H1 (cell line): Measurements from ENCODE around the gene UTP20. TPM values are rescaled to one million over a fixed set of nuclear protein-coding genes. Genes with fewer than 3 reads are reported as not detected.

Experiments used
- CTCF ChIA-PET: fragments of 300-600 bp; sonication (Branson Sonifier 250); formaldehyde crosslinking; loops from one replicate; lab custom pipeline; 2021; ENCODE audit not compliant: partially characterized antibody; lab: Charles Lee
- POLR2A ChIA-PET: fragments of 300-600 bp; sonication (Branson Sonifier 250); formaldehyde crosslinking; loops from one replicate; lab custom pipeline; 2021; ENCODE audit warnings: inconsistent platforms; ENCODE audit not compliant: partially characterized antibody; lab: Charles Lee
- DNase-seq, 2 experiments: peaks; one replicate each; pipeline versions ENCODE4 v3.0.0 to v3.0.0-alpha.2; 2010 to 2022; ENCODE audit warnings: low spot score in 2 of 2, low read depth in 1 of 2, mixed read lengths in 1 of 2
- FAIRE-seq: peaks from 2 replicates; lab custom pipeline; 2011; peaks lifted over from hg19 to GRCh38; lab: Jason Lieb, UNC
- H2AFZ ChIP-seq: 2 replicates; pipeline ENCODE4 v1.8.1; 2012; ENCODE audit warnings: low read length, inconsistent platforms
- H2AK5ac ChIP-seq: 2 replicates; pipeline ENCODE4 v1.6.1; 2013; ENCODE audit warnings: low read depth, low read length
- H2BK120ac ChIP-seq: replicated peaks from 2 replicates; pipeline ENCODE3; 2013; ENCODE audit warnings: low read depth, low read length, inconsistent platforms
- H2BK12ac ChIP-seq: 2 replicates; pipeline ENCODE4 v1.6.1; 2013; ENCODE audit warnings: low read depth, low read length
- H2BK15ac ChIP-seq: 2 replicates; pipeline ENCODE4 v1.6.1; 2013; ENCODE audit warnings: low read length
- H2BK20ac ChIP-seq: 2 replicates; pipeline ENCODE4 v1.6.1; 2013; ENCODE audit warnings: low read length
- H2BK5ac ChIP-seq: 2 replicates; pipeline ENCODE4 v1.6.1; 2013; ENCODE audit warnings: low read depth, low read length
- H3K14ac ChIP-seq: 2 replicates; pipeline ENCODE4 v1.6.1; 2013; ENCODE audit warnings: inconsistent platforms; ENCODE audit not compliant: insufficient read length
- H3K18ac ChIP-seq: 2 replicates; pipeline ENCODE4 v1.6.1; 2013; ENCODE audit warnings: low read length; ENCODE audit errors: extremely low read depth
- H3K23ac ChIP-seq: 2 replicates; pipeline ENCODE4 v1.6.1; 2013; ENCODE audit warnings: inconsistent platforms; ENCODE audit not compliant: insufficient read length
- H3K23me2 ChIP-seq: 2 replicates; pipeline ENCODE4 v1.6.1; 2013; ENCODE audit warnings: low read depth, low read length
- H3K27ac ChIP-seq: 2 replicates; pipeline ENCODE4 v1.6.1; 2011; ENCODE audit warnings: low read depth, low read length, inconsistent platforms
- H3K27me3 ChIP-seq, 4 experiments: replicated peaks in 1 of 4; 1 replicate in 1 of 4; 2 replicates in 3 of 4; pipeline versions ENCODE4 v1.6.1 to v1.8.1; 2011 to 2013; ENCODE audit warnings: low read length in 3 of 4, mild to moderate bottlenecking in 3 of 4, inconsistent platforms in 2 of 4, mixed read lengths in 2 of 4, moderate library complexity in 1 of 4; ENCODE audit not compliant: control insufficient read depth in 3 of 4, insufficient read depth in 3 of 4; ENCODE audit errors: extremely low read depth in 1 of 4
- H3K36me3 ChIP-seq, 4 experiments: 2 replicates each; pipeline versions ENCODE4 v1.6.1 to v1.8.1; 2011 to 2013; ENCODE audit warnings: mild to moderate bottlenecking in 4 of 4, low read length in 3 of 4, moderate library complexity in 2 of 4, control low read depth in 1 of 4, inconsistent platforms in 1 of 4; ENCODE audit not compliant: insufficient read depth in 4 of 4, control insufficient read depth in 2 of 4
- H3K4ac ChIP-seq: replicated peaks from 2 replicates; pipeline ENCODE3; 2013; ENCODE audit warnings: low read length, low read depth, mixed read lengths, inconsistent platforms; ENCODE audit not compliant: insufficient read length
- H3K4me1 ChIP-seq, 4 experiments: replicated peaks in 1 of 4; 1 replicate in 1 of 4; 2 replicates in 3 of 4; pipeline versions ENCODE4 v1.6.1 to v1.8.1; 2011 to 2013; ENCODE audit warnings: low read length in 3 of 4, inconsistent platforms in 2 of 4, mixed read lengths in 1 of 4; ENCODE audit not compliant: insufficient read depth in 4 of 4, control insufficient read depth in 3 of 4
- H3K4me2 ChIP-seq, 2 experiments: 2 replicates each; pipeline versions ENCODE4 v1.6.1 to v1.8.1; 2011 to 2013; ENCODE audit warnings: low read depth in 2 of 2, low read length in 2 of 2, control low read depth in 1 of 2, inconsistent platforms in 1 of 2, mild to moderate bottlenecking in 1 of 2; ENCODE audit not compliant: insufficient read depth in 1 of 2
- H3K4me3 ChIP-seq, 4 experiments: fragments of 200-600, 300-600 bp in 1 of 4; sonication (generic), shearing (Covaris generic), sonication (Bioruptor Twin) in 1 of 4; 2 replicates each; pipeline versions ENCODE4 v1.5.1 to v1.8.1; 2011 to 2016; ENCODE audit warnings: low read length in 4 of 4, low read depth in 3 of 4, control low read depth in 2 of 4, inconsistent platforms in 2 of 4, mild to moderate bottlenecking in 2 of 4, mixed read lengths in 1 of 4, moderate library complexity in 1 of 4; ENCODE audit not compliant: insufficient read depth in 2 of 4; ENCODE audit errors: extremely low read depth in 1 of 4
- H3K56ac ChIP-seq: replicated peaks from 2 replicates; pipeline ENCODE3; 2013; ENCODE audit warnings: low read depth, mild to moderate bottlenecking, mixed read lengths, low read length, inconsistent platforms; ENCODE audit not compliant: insufficient read length
- H3K79me1 ChIP-seq: 2 replicates; pipeline ENCODE4 v1.6.1; 2013; ENCODE audit warnings: low read depth, low read length, control low read depth
- H3K79me2 ChIP-seq, 2 experiments: 2 replicates each; pipeline versions ENCODE4 v1.6.1 to v1.8.1; 2012 to 2013; ENCODE audit warnings: low read length in 2 of 2, mild to moderate bottlenecking in 2 of 2, inconsistent platforms in 1 of 2; ENCODE audit not compliant: insufficient read depth in 2 of 2, control insufficient read depth in 1 of 2
- H3K9ac ChIP-seq, 4 experiments: replicated peaks in 1 of 4; 1 replicate in 1 of 4; 2 replicates in 3 of 4; pipeline versions ENCODE4 v1.6.1 to v1.8.1; 2011 to 2013; ENCODE audit warnings: low read depth in 3 of 4, low read length in 3 of 4, control low read depth in 2 of 4, mild to moderate bottlenecking in 2 of 4, moderate library complexity in 2 of 4, inconsistent platforms in 1 of 4; ENCODE audit errors: extremely low read depth in 1 of 4
- H3K9me3 ChIP-seq, 2 experiments: 2 replicates each; pipeline versions ENCODE4 v1.6.1 to v1.8.1; 2012 to 2013; ENCODE audit warnings: mild to moderate bottlenecking in 2 of 2, moderate library complexity in 2 of 2, control low read depth in 1 of 2, inconsistent platforms in 1 of 2, low read depth in 1 of 2, low read length in 1 of 2, mixed read lengths in 1 of 2; ENCODE audit not compliant: insufficient read depth in 2 of 2
- H4K20me1 ChIP-seq, 2 experiments: replicated peaks in 1 of 2; 2 replicates each; pipeline versions ENCODE3 to v1.8.1; 2011 to 2013; ENCODE audit warnings: inconsistent platforms in 2 of 2, low read length in 2 of 2, mild to moderate bottlenecking in 1 of 2; ENCODE audit not compliant: insufficient read depth in 2 of 2, control insufficient read depth in 1 of 2
- H4K5ac ChIP-seq: 2 replicates; pipeline ENCODE4 v1.6.1; 2013; ENCODE audit warnings: low read length, low read depth, mixed read lengths, inconsistent platforms; ENCODE audit not compliant: insufficient read length
- H4K8ac ChIP-seq: 2 replicates; pipeline ENCODE4 v1.8.0; 2013; ENCODE audit warnings: mild to moderate bottlenecking, moderate library complexity, low read length, inconsistent platforms; ENCODE audit not compliant: insufficient read depth; ENCODE audit errors: extremely low read depth
- H4K91ac ChIP-seq: replicated peaks from 2 replicates; pipeline ENCODE3; 2013; ENCODE audit warnings: low read length, mixed read lengths, inconsistent platforms; ENCODE audit not compliant: insufficient read length
- ATF2 ChIP-seq: IDR thresholded peaks from 2 replicates; pipeline ENCODE4 v1.6.1; 2012; ENCODE audit warnings: low read length, inconsistent platforms
- ATF3 ChIP-seq: IDR thresholded peaks from 2 replicates; pipeline ENCODE4 v1.6.1; 2011; ENCODE audit warnings: low read depth, mild to moderate bottlenecking, low read length; ENCODE audit not compliant: insufficient read depth
- BACH1 ChIP-seq: IDR thresholded peaks from 2 replicates; pipeline ENCODE4 v1.6.1; 2012; ENCODE audit warnings: low read length, improper control_type of control experiment
- CBX5 ChIP-seq: fragments of 300-800, 300-1000 bp; sonication (generic); IDR thresholded peaks from 2 replicates; pipeline ENCODE4 v1.7.1; 2016; ENCODE audit warnings: antibody characterized with exemption, low read length, low read depth
- CBX8 ChIP-seq: fragments of 300-800, 300-1000 bp; sonication (generic); IDR thresholded peaks from 2 replicates; pipeline ENCODE4 v1.7.1; 2016; ENCODE audit warnings: low read depth, low read length, borderline replicate concordance
- KDM5A ChIP-seq: fragments of 200-600 bp; IDR thresholded peaks from 2 replicates; pipeline ENCODE4 v1.7.1; 2012; ENCODE audit warnings: mild to moderate bottlenecking, low read length, inconsistent platforms, mixed read lengths
- NANOG ChIP-seq: IDR thresholded peaks from 2 replicates; pipeline ENCODE4 v1.6.1; 2011; ENCODE audit warnings: low read length, low read depth, mild to moderate bottlenecking, inconsistent platforms; ENCODE audit not compliant: insufficient read depth, poor library complexity, severe bottlenecking
- PHF8 ChIP-seq: fragments of 200-600 bp; sonication (generic); conservative IDR thresholded peaks from 2 replicates; pipeline ENCODE4 v1.7.1; 2012; ENCODE audit warnings: low read depth, mild to moderate bottlenecking, inconsistent platforms, low read length, moderate library complexity
- POLR2A ChIP-seq, 2 experiments: IDR thresholded peaks; 1 replicate in 1 of 2; 2 replicates in 1 of 2; pipeline ENCODE4 v1.6.1; 2011; ENCODE audit warnings: low read depth in 2 of 2, low read length in 2 of 2, mild to moderate bottlenecking in 2 of 2; ENCODE audit errors: control extremely low read depth in 1 of 2
- RBBP5 ChIP-seq: IDR thresholded peaks from 2 replicates; pipeline ENCODE4 v1.7.1; 2012; ENCODE audit warnings: low read depth, mild to moderate bottlenecking, inconsistent platforms, low read length, moderate library complexity, borderline replicate concordance
- SRF ChIP-seq: IDR thresholded peaks from 2 replicates; pipeline ENCODE4 v1.6.1; 2011; ENCODE audit warnings: mild to moderate bottlenecking, low read depth, low read length, moderate library complexity
- TAF1 ChIP-seq: IDR thresholded peaks from 2 replicates; pipeline ENCODE4 v1.6.1; 2011; ENCODE audit warnings: mild to moderate bottlenecking, low read depth, low read length
- TBP ChIP-seq: IDR thresholded peaks from 2 replicates; pipeline ENCODE4 v1.6.1; 2011; ENCODE audit warnings: low read depth, low read length, improper control_type of control experiment
- polyA plus RNA-seq, 7 experiments: library from polyadenylated mRNA; depleted of rRNA in 3 of 7; stranded (reverse) in 5 of 7; unstranded in 2 of 7; fragments of >200 nt in 5 of 7; fragments of 200-250 nt in 2 of 7; gene quantifications; 1 replicate in 5 of 7; 2 replicates in 1 of 7; 4 replicates in 1 of 7; pipeline versions ENCODE4 v1.2.1 to v1.2.3, GENCODE V29; 2011 to 2013; ENCODE audit warnings: missing spikeins in 2 of 7, mixed read lengths in 2 of 7
- total RNA-seq: library from RNA; stranded (reverse); fragmentation: NEBNext Ultra II Directional; extraction: Animal tissue kit (Norgen Biotek cat#: 25700); gene quantifications from 2 replicates; pipeline ENCODE4 v1.2.1, GENCODE V29; 2021

UTP20 gene
- total and polyA plus RNA-seq, 2 of the 8 experiments (the other 6 are each of a cell fraction or from before 2014, with no cell fraction given), result 8.5 to 48.4 TPM

- no peak overlapping the region for H3K4me3 ChIP-seq
- CTCF ChIA-PET, result interaction anchor here (0.6 to 1.1 kb wide), 5 partner anchors 16 to 437 kb away, joined by 3 to 4 read pairs (median 3); no protein-coding TSS in a partner anchor
- H3K56ac ChIP-seq, result no peak overlapping the region
- FAIRE-seq (no peak), DNase-seq (no peak)
- H4K20me1 ChIP-seq, result peaks cover 0 to 1% of the 10 kb centered on the region in 2 experiments
- H4K8ac ChIP-seq, result no peak overlapping the region
- no peak overlapping the region for H2AFZ ChIP-seq
- no peaks in the 10 kb centered on the region for H3K79me2 ChIP-seq
- no peaks in the 10 kb centered on the region for H3K23me2 ChIP-seq
- H2BK120ac ChIP-seq, result no peak overlapping the region
- no peak overlapping the region for H3K4ac ChIP-seq
- no peak overlapping the region for H3K23ac ChIP-seq
- H3K36me3 ChIP-seq, result peaks cover 4 to 68% (median 38%) of the 10 kb centered on the region in 4 experiments; a peak in 7 of 8 replicates
- no peaks in the 10 kb centered on the region for H3K79me1 ChIP-seq
- no peak overlapping the region for H2BK5ac ChIP-seq
- no peak overlapping the region for H3K9ac ChIP-seq
- H3K4me1 ChIP-seq, result no peaks in the 10 kb centered on the region
- H3K4me2 ChIP-seq, result no peak overlapping the region
- H3K27ac ChIP-seq, result no peak overlapping the region
- no peaks in the 10 kb centered on the region for H3K27me3 ChIP-seq
- POLR2A ChIA-PET, result interaction anchor here (0.6 to 1.5 kb wide), 3 partner anchors 17 to 496 kb away, joined by 3 to 5 read pairs (median 3); no protein-coding TSS in a partner anchor
- H2BK15ac ChIP-seq, result no peak overlapping the region
- no peak overlapping the region for H4K91ac ChIP-seq
- H3K14ac ChIP-seq, result no peak overlapping the region
- H3K9me3 ChIP-seq, result no peaks in the 10 kb centered on the region
- no peak overlapping the region for H4K5ac ChIP-seq
- no peak overlapping the region for H2BK12ac ChIP-seq
- H3K18ac ChIP-seq, result no peak overlapping the region
- no peak overlapping the region for H2BK20ac ChIP-seq
- no peak overlapping the region for H2AK5ac ChIP-seq
- TF ChIP-seq NANOG, result no peak
- no peak for TF ChIP-seq CBX5
- TF ChIP-seq POLR2A (IDR thresholded peaks at IDR 0.05; ENCODE audit: control extremely low read depth in 1 of 2, low read depth in 2 of 2, low read length in 2 of 2), result no peak
- no peak for TF ChIP-seq SRF
- TF ChIP-seq ATF2, result no peak
- no peak for TF ChIP-seq PHF8
- TF ChIP-seq ATF3, result no peak
- TF ChIP-seq TAF1, result no peak
- TF ChIP-seq TBP, result no peak
- TF ChIP-seq KDM5A, result no peak
- TF ChIP-seq CBX8, result no peak
- TF ChIP-seq BACH1, result no peak
- no peak for TF ChIP-seq RBBP5
Observed at GRCh38 chr12:101379149-101379548, 99.2 kb downstream of the UTP20 start.
